Sigmoid colon (tissue), 4 donors: ENCODE results near the gene MYL6B.

ENCODE experiments used
- POLR2AphosphoS5 ChIP-seq, 4 donors: sonication (generic); formaldehyde crosslinking; IDR thresholded peaks; one replicate each; pipeline ENCODE4 v1.6.1; 2017; ENCODE audit warnings: antibody characterized with exemption in 4 of 4
- TF ChIP-seq, protein P1 (sequence below), 4 experiments: fragments of 450-650 bp in 3 of 4; fragments of 200-600 bp in 1 of 4; IDR thresholded peaks; one replicate each; pipeline ENCODE4 v1.5.1; 2016 to 2019; ENCODE audit warnings: antibody characterized with exemption in 4 of 4, mild to moderate bottlenecking in 3 of 4, moderate library complexity in 2 of 4

DNA sequence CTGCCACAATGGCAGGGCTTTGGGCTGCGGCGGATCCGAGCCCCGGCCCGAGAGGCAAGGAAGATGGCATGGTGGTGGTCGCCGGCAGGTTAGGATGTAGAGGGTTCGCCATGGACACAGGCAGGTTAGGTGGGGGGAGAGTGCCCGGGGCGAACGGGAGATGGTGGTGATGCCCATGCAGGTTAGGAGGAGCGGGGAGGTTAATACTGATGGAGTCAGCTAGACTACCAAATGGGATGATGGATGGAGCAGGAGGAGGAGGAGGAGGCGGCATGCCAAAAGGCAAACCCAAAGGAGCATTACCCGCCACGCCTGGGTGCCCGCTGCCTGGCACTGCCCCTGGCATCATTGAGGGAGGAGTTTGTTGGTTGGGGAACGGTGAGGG lies 11.9 kb downstream of the MYL6B start:
- TF ChIP-seq, protein P1, sequence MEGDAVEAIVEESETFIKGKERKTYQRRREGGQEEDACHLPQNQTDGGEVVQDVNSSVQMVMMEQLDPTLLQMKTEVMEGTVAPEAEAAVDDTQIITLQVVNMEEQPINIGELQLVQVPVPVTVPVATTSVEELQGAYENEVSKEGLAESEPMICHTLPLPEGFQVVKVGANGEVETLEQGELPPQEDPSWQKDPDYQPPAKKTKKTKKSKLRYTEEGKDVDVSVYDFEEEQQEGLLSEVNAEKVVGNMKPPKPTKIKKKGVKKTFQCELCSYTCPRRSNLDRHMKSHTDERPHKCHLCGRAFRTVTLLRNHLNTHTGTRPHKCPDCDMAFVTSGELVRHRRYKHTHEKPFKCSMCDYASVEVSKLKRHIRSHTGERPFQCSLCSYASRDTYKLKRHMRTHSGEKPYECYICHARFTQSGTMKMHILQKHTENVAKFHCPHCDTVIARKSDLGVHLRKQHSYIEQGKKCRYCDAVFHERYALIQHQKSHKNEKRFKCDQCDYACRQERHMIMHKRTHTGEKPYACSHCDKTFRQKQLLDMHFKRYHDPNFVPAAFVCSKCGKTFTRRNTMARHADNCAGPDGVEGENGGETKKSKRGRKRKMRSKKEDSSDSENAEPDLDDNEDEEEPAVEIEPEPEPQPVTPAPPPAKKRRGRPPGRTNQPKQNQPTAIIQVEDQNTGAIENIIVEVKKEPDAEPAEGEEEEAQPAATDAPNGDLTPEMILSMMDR (IDR thresholded peaks at IDR 0.05): no peak
- peak in 2 of 4 donors; percentile 52 to 59 for TF ChIP-seq POLR2AphosphoS5 (IDR thresholded peaks at IDR 0.05)
